ENCODE data around the gene FXR2. TPM values are rescaled to one million over a fixed set of nuclear protein-coding genes. Genes with fewer than 3 reads are reported as not detected.

FXR2 gene
- total RNA-seq, 4 donors from 2014 or later, result 32.1 to 35.7 (median 33.9) TPM

DNA sequence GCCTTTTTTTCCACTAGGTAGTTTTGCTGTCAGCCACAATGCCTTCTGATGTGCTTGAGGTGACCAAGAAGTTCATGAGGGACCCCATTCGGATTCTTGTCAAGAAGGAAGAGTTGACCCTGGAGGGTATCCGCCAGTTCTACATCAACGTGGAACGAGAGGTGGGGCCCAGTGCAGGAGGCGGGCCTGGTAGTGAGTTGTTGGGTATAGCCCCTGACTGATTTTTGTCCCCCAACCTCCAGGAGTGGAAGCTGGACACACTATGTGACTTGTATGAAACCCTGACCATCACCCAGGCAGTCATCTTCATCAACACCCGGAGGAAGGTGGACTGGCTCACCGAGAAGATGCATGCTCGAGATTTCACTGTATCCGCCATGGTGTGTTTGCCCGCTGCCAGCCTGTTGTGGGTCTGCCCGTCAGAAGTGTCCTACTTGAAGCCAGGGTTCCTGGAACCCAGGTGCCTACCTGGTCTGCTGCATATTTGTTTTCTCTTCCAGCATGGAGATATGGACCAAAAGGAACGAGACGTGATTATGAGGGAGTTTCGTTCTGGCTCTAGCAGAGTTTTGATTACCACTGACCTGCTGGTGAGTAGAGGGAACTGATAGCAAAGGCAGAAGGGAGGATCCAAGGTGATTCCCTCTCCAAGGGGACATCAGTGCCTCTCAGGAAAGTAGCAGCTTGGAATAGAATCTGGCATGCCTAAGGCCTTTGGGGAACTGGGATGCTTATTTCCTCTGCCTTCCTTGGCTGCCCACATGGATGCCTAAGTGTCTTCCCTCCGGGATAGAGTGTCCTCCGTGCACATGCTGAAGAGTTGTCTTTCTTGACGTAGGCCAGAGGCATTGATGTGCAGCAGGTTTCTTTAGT, 37.1 kb downstream of the FXR2 start:
- no peak overlapping the region for H3K4me3 ChIP-seq (ENCODE audit: low read depth, poor library complexity, severe bottlenecking)
- intact Hi-C loops (cut with DNase I; ENCODE audit: low total_unique reads), result no loop called here
- no peak for DNase-seq (ENCODE audit: low spot score in 2 of 2)
- WGBS, 2 donors, result 74 to 78% methylated on average over 17 of the region's 17 CpGs
- TF ChIP-seq, protein P1, sequence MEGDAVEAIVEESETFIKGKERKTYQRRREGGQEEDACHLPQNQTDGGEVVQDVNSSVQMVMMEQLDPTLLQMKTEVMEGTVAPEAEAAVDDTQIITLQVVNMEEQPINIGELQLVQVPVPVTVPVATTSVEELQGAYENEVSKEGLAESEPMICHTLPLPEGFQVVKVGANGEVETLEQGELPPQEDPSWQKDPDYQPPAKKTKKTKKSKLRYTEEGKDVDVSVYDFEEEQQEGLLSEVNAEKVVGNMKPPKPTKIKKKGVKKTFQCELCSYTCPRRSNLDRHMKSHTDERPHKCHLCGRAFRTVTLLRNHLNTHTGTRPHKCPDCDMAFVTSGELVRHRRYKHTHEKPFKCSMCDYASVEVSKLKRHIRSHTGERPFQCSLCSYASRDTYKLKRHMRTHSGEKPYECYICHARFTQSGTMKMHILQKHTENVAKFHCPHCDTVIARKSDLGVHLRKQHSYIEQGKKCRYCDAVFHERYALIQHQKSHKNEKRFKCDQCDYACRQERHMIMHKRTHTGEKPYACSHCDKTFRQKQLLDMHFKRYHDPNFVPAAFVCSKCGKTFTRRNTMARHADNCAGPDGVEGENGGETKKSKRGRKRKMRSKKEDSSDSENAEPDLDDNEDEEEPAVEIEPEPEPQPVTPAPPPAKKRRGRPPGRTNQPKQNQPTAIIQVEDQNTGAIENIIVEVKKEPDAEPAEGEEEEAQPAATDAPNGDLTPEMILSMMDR (IDR thresholded peaks at IDR 0.05), result no peak
- TF ChIP-seq POLR2A (IDR thresholded peaks at IDR 0.05), result no peak

DNA sequence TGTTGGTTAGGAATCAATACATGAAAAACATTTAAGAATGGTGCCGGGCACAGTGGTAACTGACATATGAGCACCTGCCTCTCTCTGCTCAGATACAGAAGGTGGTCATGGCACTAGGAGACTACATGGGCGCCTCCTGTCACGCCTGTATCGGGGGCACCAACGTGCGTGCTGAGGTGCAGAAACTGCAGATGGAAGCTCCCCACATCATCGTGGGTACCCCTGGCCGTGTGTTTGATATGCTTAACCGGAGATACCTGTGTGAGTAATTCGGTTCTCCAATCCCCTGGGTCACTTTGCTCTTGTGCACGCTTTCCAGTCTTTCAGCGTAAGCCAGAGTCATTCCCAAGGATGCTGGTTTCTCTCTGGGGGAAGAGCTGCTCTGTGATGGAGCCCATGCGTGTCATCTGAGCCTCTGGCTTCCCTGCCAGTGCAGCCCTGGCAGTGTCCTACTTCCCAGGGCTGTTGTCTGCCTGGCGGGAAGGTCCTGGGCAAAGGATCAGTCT, 38.2 kb downstream of the FXR2 start:
- no peak for TF ChIP-seq POLR2A (IDR thresholded peaks at IDR 0.05)
- TF ChIP-seq, protein P1 (IDR thresholded peaks at IDR 0.05), result no peak
- intact Hi-C loops (cut with DNase I; ENCODE audit: low total_unique reads), result no loop called here
- 84 to 86% methylated on average over 14 of the region's 14 CpGs for WGBS, 2 donors
- no peak for DNase-seq (ENCODE audit: low spot score in 2 of 2)
- no peak overlapping the region for H3K4me3 ChIP-seq (ENCODE audit: low read depth, poor library complexity, severe bottlenecking)

DNA sequence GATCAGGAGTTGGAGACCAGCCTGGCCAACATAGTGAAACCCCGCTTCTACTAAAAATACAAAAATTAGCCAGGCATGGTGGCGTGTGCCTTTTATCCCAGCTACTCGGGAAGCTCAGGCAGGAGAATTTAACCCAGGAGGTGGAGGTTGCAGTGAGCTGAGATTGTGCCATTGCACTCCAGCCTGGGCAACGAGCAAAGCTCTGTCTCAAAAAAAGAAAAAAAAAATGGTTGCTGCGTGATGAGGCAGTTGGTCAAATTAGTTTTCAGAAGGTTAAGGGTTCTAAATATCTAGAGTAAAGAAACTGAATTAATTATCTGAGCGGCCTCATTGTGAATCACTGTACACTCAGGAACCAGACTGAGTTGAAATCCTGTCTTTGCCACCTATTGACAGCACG, 38.7 kb downstream of the FXR2 start:
- TF ChIP-seq, protein P1 (IDR thresholded peaks at IDR 0.05), result no peak
- no peak for TF ChIP-seq POLR2A (IDR thresholded peaks at IDR 0.05)
- no peak overlapping the region for H3K4me3 ChIP-seq (ENCODE audit: low read depth, poor library complexity, severe bottlenecking)
- DNase-seq (ENCODE audit: low spot score in 2 of 2), result no peak
- 75 to 79% methylated on average over 7 of the region's 7 CpGs for WGBS, 2 donors
- intact Hi-C loops (cut with DNase I; ENCODE audit: low total_unique reads), result no loop called here

DNA sequence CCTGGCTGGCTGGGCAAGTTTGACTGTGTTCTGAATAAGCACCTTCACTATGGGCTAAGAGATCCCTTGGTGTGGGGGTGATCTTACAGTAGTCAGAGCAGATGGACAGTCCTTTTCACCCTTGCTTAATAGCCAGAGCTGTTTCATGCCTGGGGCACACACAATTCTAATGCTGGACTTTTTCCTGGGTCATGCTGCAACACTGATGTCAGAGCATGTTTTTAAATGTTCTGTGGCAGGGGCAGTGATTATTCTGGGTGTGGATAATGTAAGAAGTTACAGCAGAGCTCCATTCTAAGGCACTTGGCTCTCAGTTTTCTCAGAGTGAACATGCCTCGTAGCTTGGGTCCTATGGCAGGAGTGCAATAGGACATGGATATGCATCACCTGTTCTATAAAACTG, 39.2 kb downstream of the FXR2 start:
- intact Hi-C loops (cut with DNase I; ENCODE audit: low total_unique reads), result no loop called here
- H3K4me3 ChIP-seq (ENCODE audit: low read depth, poor library complexity, severe bottlenecking), result no peak overlapping the region
- TF ChIP-seq, protein P1 (IDR thresholded peaks at IDR 0.05), result no peak
- no peak for TF ChIP-seq POLR2A (IDR thresholded peaks at IDR 0.05)
- no peak for DNase-seq (ENCODE audit: low spot score in 2 of 2)
- 33 to 74% methylated on average over 1 of the region's 1 CpG for WGBS, 2 donors

DNA sequence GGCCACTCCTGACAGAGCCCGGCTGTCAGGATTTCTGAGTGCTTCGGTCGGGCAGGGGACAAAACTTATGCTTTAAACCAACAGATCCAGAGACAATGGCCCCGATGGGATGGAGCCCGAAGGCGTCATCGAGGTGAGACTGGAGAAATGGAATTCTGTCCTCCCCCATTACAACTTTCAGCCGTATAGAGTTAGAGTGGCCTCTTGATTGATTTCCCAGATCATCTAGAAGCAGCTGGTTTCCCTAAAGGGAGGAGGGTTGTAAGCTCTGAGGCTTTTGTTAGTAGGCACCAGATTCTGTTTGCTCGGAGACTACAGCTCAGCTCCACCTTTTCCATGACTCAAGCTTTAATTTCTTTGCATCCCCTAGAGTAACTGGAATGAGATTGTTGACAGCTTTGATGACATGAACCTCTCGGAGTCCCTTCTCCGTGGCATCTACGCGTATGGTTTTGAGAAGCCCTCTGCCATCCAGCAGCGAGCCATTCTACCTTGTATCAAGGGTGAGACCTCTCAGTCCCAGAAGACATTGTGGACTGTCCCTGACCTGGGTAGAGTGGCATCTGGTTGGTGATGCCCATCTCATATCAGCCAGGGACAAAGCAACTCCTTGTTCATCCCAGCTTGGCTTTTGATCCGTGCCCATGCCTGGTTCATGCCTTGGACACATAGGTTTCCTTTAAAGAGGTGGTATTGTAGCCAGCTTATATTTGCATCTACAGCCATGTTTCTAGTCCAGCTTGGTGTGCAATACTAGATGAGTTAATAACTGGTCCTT, 40.3 kb downstream of the FXR2 start:
- intact Hi-C loops (cut with DNase I; ENCODE audit: low total_unique reads), result loop anchor here (5.0 kb wide), 1 partner anchor 542 kb away; no protein-coding TSS in a partner anchor
- TF ChIP-seq, protein P1 (IDR thresholded peaks at IDR 0.05), result no peak
- TF ChIP-seq POLR2A (IDR thresholded peaks at IDR 0.05), result no peak
- WGBS, 2 donors, result 21 to 28% methylated on average over 14 to 15 of the region's 15 CpGs
- no peak for DNase-seq (ENCODE audit: low spot score in 2 of 2)
- peak overlapping the region; percentile 100 for H3K4me3 ChIP-seq (ENCODE audit: low read depth, poor library complexity, severe bottlenecking)

All from lower leg skin (tissue), 4 donors.